ENCODE results near the gene RIPOR2.
A peak's percentile ranks its signal among the peaks of the same experiment; 100 is the strongest.

GRCh38 chr6:24766680-24767462 is 168.9 kb downstream of the RIPOR2 start:
- TF ChIP-seq CTCF (IDR thresholded peaks at IDR 0.05): peak in 5 of 7 experiments; percentile 10 to 65 (median 48)
- no peak for TF ChIP-seq POLR2AphosphoS5 (IDR thresholded peaks at IDR 0.05)
- TF ChIP-seq POLR2A (IDR thresholded peaks at IDR 0.05): no peak
- no peak for TF ChIP-seq EP300 (IDR thresholded peaks at IDR 0.05)

Data from stomach (tissue), 4 donors.